ENCODE results near the gene HES4.

DNA sequence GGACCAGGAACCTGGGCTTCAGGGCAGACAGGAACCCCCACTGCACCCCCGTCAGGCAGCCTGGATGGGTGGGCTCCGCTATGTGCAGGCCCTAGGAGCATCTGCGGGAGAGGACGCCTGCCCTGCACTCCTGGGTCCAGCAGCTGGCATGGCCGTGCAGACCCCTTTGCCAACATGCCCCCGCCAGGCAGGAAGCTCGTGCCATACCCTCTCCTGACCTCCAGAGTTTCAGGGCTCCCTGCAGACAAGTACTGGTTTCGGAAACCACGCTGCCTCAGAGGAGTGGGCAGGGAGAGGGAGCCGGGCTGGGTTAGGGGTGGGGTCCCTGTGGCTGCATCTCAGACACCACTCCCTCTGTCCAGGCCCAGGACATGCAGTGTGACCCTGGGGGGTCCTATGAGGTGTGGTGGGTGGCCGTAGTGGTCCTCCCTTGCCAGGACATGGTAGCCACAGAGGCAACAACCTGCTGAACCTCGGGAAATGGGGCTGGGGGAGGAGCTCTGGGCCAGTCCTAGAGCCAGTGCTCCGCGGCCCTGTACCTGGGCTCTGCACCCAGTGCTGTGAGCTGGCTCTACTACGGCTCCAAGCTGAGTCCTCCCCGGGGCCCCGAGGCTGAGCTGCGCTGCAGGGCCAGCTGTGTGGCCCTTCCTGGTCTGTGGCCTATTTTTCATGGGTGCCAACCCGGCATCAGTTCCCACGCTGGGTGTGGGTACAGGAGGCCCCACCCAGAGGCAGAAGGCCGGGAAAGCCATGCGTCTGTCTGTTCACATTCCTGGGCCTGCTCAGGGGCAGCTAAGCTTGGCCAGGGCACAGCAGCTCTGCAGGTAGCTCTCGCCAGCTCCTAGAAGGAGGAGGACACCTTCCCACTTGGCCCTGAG lies 32.2 kb downstream of the HES4 start:
- TF ChIP-seq, protein P1, sequence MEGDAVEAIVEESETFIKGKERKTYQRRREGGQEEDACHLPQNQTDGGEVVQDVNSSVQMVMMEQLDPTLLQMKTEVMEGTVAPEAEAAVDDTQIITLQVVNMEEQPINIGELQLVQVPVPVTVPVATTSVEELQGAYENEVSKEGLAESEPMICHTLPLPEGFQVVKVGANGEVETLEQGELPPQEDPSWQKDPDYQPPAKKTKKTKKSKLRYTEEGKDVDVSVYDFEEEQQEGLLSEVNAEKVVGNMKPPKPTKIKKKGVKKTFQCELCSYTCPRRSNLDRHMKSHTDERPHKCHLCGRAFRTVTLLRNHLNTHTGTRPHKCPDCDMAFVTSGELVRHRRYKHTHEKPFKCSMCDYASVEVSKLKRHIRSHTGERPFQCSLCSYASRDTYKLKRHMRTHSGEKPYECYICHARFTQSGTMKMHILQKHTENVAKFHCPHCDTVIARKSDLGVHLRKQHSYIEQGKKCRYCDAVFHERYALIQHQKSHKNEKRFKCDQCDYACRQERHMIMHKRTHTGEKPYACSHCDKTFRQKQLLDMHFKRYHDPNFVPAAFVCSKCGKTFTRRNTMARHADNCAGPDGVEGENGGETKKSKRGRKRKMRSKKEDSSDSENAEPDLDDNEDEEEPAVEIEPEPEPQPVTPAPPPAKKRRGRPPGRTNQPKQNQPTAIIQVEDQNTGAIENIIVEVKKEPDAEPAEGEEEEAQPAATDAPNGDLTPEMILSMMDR (optimal IDR thresholded peaks at IDR 0.05 in 1 of 3, IDR thresholded peaks at IDR 0.05 in 1 of 3, conservative IDR thresholded peaks at IDR 0.05 in 1 of 3; ENCODE audit: extremely low read depth in 1 of 3, insufficient read depth in 2 of 3, low read length in 3 of 3), result no peak
- TF ChIP-seq EZH2 (IDR thresholded peaks at IDR 0.05; ENCODE audit: low read length), result no peak
